GM08714 (cell line): ENCODE measurements around the gene IGSF23.

Experiments
- H3K4me3 ChIP-seq: fragments of 200-500 bp; sonication (Bioruptor generic); 2 replicates; pipeline ENCODE4 v1.5.1; 2014; ENCODE audit warnings: mild to moderate bottlenecking, low read length, inconsistent platforms
- ZNF274 ChIP-seq: IDR thresholded peaks from 2 replicates; pipeline ENCODE4 v1.6.1; 2012; ENCODE audit warnings: mild to moderate bottlenecking, low read depth, low read length

Gene IGSF23, protein sequence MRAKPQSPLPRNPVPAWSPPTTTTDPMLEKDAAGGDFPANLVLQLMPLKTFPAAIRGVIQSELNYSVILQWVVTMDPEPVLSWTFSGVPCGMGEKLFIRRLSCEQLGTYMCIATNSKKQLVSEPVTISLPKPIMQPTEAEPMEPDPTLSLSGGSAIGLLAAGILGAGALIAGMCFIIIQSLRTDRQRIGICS

GRCh38 chr19:44613295-44614178, at the start of gene IGSF23:
Gene IGSF23 (plus strand): TSS chr19:44613563. CDS start chr19:44613646, 83 bp downstream.
- H3K4me3 ChIP-seq: no peak within 1 kb of the TSS
- TF ChIP-seq ZNF274: no peak

- H3K4me3 ChIP-seq: no peak overlapping the region
- TF ChIP-seq ZNF274: no peak
These were observed 46.4 kb upstream of the IGSF23 start for GRCh38 chr19:44566984-44567383.

DNA sequence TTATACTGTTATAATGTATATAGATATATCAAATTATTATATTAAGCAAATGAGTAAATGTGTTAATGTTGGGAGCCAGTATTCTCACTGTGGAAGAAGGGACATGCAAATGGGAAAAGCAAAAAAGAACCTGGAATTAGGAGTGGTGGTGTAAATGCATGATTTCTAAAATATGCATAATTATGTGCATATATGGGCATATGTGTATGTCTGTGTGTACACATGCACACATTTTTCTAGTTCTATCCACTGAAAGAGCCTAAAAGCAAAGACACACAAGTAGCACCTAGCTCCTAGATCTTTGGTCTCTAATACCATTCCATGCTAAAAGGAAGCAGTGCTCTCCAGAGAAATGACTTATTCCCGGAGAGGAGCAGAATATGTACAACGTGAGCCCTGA, 45.6 kb upstream of the IGSF23 start:
- no peak for TF ChIP-seq ZNF274
- H3K4me3 ChIP-seq: no peak overlapping the region

GRCh38 chr19:44570603-44570983, 42.8 kb upstream of the IGSF23 start:
- TF ChIP-seq ZNF274: no peak
- H3K4me3 ChIP-seq: no peak overlapping the region

GRCh38 chr19:44570984-44571684, 42.2 kb upstream of the IGSF23 start:
- TF ChIP-seq ZNF274: no peak
- H3K4me3 ChIP-seq: no peak overlapping the region

DNA sequence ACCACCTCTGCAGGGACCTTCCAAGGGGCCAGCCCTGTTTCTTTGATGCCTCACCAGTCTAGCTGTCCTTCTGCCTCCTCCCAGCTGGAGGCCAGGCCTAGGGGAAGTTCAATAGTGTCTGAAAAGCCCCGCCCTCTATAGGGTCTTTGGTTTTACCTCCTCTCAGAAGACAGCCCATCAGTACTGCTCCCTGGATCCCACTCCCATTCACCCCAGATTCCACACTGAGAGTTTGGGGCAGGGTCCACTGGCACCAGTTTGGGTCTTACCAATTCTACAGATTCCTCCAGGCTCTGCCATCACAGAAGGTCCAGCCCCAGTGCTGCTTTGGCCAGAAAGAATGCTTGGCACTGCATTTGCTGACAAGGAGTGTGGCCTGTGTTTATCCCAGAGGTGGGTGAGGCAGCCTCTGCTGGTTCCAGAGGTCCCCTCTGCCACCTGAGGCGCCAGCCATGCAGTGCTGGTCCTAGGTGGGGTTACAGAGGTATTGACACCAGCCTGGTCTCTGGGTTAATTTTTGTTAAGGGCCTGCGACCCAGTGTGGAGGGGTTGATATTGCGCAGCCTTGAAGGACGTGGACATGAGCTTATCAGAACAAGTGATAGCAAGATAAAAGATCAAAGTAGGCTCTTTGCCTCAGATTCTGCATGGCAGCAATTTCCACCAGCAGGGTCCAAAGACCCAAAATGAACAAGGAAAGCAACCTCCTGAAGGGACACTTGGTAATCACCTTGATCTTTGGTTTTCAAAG, 41.4 kb upstream of the IGSF23 start:
- no peak for TF ChIP-seq ZNF274
- H3K4me3 ChIP-seq: no peak overlapping the region

DNA sequence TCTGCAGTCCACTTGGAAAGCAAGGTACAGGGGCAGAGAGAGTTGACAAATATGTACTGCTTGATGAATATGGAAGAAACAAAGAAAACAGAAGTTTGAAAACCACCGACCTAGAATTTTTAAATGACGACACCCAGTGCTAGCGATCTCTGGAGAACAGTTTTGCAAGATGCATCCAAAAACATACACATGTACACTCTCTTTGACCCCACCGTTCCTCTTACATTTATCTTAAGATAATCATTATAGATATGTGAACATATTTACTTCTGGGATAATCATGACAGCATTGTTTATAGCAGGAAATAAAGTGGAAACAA, 40.8 kb upstream of the IGSF23 start:
- no peak overlapping the region for H3K4me3 ChIP-seq
- TF ChIP-seq ZNF274: no peak

DNA sequence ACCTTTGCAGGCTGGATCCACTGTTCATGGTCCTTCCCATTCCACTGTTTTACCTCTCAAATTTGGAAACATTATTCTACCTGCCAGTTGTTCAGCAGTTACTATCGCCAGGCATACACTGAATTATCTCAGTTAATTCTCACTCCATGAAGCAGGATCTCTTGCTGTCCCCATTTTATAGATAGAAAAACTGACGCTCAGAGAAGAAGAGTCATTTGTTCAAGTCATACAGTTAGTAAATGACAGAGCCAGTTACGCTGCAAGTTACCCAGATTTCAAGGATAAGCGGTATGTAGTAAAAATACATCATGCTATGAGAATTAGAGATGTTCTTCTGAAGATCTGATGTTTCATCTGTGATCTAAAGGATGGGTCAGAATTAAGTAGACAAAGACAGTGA, 40.2 kb upstream of the IGSF23 start:
- H3K4me3 ChIP-seq: no peak overlapping the region
- no peak for TF ChIP-seq ZNF274

DNA sequence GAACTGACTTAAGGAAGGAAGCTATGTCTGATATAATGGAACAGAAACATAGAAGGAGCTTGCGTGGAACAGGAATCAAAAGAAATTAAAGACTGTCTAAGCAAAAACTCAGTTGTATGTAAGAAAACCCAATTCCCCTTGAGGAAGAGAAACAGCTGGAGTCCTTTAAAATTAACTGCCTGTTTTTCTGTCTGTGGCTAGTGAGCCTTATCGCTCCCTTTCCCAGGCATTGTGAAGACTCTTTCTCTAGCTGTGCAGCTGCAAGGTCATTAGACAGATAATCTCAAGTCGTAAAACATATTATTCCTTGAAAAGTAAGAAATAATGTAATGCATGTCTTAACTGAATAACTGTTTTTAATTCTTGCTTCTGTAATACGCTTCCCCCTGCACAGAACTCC, 39.7 kb upstream of the IGSF23 start:
- no peak for TF ChIP-seq ZNF274
- H3K4me3 ChIP-seq: no peak overlapping the region

DNA sequence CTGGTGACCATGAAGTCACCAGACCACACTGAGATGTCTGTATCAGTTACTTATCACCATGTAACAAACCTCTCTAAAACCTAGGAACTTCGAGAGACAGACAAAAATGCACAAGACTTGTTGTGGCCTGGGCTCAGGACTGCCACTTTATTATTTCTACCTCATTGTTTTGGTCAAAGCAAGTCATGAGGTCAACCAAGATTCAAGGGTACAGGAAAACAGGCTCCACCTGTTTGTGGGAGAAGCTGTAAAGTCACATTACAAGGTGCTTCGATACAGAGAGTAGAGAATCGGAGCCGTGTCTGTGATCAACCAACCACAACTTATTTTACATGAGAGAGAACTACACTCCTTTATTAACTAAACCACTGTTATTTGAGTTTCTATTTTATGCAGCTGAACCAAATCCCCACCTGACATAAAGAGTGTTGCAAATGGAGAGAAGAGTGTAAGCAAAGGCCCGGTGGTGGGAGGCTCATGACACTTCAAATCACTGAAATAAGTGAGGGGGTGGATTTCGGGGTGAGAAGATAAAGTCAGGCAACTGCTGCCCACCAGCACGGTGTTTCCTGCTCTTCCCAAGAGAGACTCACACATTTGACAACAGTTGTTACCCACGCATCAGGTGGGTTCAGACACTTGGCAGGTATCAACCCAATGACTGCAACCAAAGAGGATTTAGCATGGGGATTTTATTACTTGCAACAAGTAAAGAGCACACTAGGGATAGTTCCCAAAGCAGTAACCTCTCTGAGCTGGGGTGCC, 39.0 kb upstream of the IGSF23 start:
- no peak overlapping the region for H3K4me3 ChIP-seq
- no peak for TF ChIP-seq ZNF274

DNA sequence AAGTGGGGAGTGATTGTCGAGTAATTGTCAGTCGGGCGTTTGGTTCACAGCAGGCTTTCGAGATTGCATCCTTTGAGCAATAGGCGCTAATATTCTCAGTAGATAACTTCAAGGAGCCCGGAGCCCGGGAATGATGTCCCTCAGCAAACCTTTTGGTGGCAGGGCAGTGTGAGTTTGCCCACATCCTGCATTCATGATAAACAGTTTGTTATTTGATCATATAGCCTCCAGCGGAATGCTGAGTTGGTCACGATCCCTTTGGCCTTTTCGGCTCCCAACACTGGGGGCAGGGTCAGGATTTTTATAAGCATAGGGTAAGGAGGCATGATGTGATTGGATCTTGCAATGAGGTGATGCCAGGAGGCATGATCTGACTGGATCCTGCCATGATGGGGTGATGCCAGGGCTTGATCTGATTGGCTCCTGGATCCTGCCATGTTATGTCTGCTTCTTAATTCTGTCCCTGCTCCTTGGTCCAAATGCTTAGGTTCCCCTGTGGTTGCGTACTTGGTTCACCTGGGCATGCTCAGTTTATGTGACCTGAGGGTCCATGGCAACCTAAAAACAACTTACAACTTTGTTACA, 38.2 kb upstream of the IGSF23 start:
- no peak overlapping the region for H3K4me3 ChIP-seq
- no peak for TF ChIP-seq ZNF274

- no peak for TF ChIP-seq ZNF274
- H3K4me3 ChIP-seq: no peak overlapping the region
These were observed 36.4 kb upstream of the IGSF23 start for GRCh38 chr19:44576843-44577565.

DNA sequence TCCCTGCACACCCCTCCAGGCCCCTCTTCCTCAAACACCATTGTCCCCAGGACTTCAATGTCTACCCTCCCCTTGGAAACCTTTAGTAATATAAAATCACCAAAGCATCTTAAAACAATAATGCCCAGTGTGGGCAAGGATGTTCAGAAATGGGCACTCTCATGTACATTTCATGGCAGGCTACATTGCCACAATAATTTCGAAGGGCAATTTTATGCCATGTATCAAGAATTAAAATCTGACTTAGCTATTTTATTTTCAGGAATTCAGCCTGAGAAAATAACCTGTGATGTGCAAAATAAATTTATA, 35.8 kb upstream of the IGSF23 start:
- no peak for TF ChIP-seq ZNF274

More for the DNA sequence above, 35.8 kb upstream of the IGSF23 start:
- H3K4me3 ChIP-seq: no peak overlapping the region
